Thyroid gland (tissue), 4 donors: ENCODE results near the gene PEPD. TPM values are rescaled to one million over a fixed set of nuclear protein-coding genes. Genes with fewer than 3 reads are reported as not detected.

Experiments
- DNase-seq, 2 donors: peaks; one replicate each; pipeline ENCODE4 v3.0.0-alpha.2; 2019
- H3K27ac ChIP-seq, 3 donors: fragments of 200-600 bp; sonication (generic); 1 replicate in 2 of 3; 2 replicates in 1 of 3; pipeline ENCODE4 v1.5.1; 2016 to 2019; ENCODE audit warnings: mild to moderate bottlenecking in 1 of 3, moderate library complexity in 1 of 3
- H3K27me3 ChIP-seq: fragments of 200-600 bp; sonication (generic); one replicate; pipeline ENCODE4 v1.5.1; 2019
- H3K36me3 ChIP-seq, 2 donors: fragments of 200-600 bp; sonication (generic); one replicate each; pipeline ENCODE4 v1.5.1; 2016 to 2019
- H3K4me1 ChIP-seq, 2 donors: fragments of 200-600 bp; sonication (generic); one replicate each; pipeline ENCODE4 v1.5.1; 2017 to 2019
- H3K4me3 ChIP-seq, 3 donors: fragments of 200-600 bp; sonication (generic); replicated peaks in 1 of 3; 1 replicate in 2 of 3; 2 replicates in 1 of 3; pipeline ENCODE4 v1.5.1; 2016; ENCODE audit warnings: mild to moderate bottlenecking in 1 of 3
- H3K9me3 ChIP-seq: fragments of 200-600 bp; sonication (generic); one replicate; pipeline ENCODE4 v1.5.1; 2017
- CTCF ChIP-seq, 6 experiments: fragments of 200-600 bp in 3 of 6; fragments of 450-650 bp in 3 of 6; sonication (generic) in 3 of 6; IDR thresholded peaks; one replicate each; pipeline ENCODE4 v1.5.1; 2016 to 2019; ENCODE audit warnings: antibody characterized with exemption in 6 of 6, mild to moderate bottlenecking in 2 of 6, inconsistent platforms in 1 of 6, moderate library complexity in 1 of 6
- POLR2A ChIP-seq, 2 donors: fragments of 450-650 bp; IDR thresholded peaks; one replicate each; pipeline ENCODE4 v1.6.1; 2017; ENCODE audit warnings: antibody characterized with exemption in 2 of 2, mild to moderate bottlenecking in 2 of 2, moderate library complexity in 1 of 2
- WGBS, 2 donors: methylation state at CpG; one replicate each; pipeline ENCODE4 v1.1.5; 2017; 5-methylcytosine and 5-hydroxymethylcytosine counted together
- intact Hi-C: fragments of 100-400 bp; cut with DNase I; formaldehyde crosslinking; loops from one replicate; pipeline ENCODE4 v1.15.1; 2023
- total RNA-seq, 4 donors: library from RNA; depleted of rRNA; stranded (reverse); fragments of >200 nt; gene quantifications; one replicate each; pipeline ENCODE4 v1.2.3, GENCODE V29; 2016

The PEPD gene
- total RNA-seq, 4 donors from 2014 or later, result 76.8 to 121 (median 102) TPM

- no peak for DNase-seq
- Histone ChIP-seq H3K36me3 (peaks cover 0 to 12% of the 10 kb centered on the region in 2 donors), H3K4me1 (no peaks in the 10 kb centered on the region), H3K9me3 (no peaks in the 10 kb centered on the region), H3K4me3 (no peak overlapping the region), H3K27ac (no peak overlapping the region), H3K27me3 (no peaks in the 10 kb centered on the region)
- intact Hi-C loops, result no loop called here
- 96 to 98% methylated on average over 11 of the region's 11 CpGs for WGBS, 2 donors
- TF ChIP-seq CTCF (IDR thresholded peaks at IDR 0.05), result no peak
- TF ChIP-seq POLR2A (IDR thresholded peaks at IDR 0.05), result no peak
These were observed 45.4 kb downstream of the PEPD start for GRCh38 chr19:33476151-33476707.

GRCh38 chr19:33473653-33474305, 47.8 kb downstream of the PEPD start:
- Histone ChIP-seq H3K9me3 (no peaks in the 10 kb centered on the region), H3K36me3 (peaks cover 0 to 12% of the 10 kb centered on the region in 2 donors), H3K27me3 (no peaks in the 10 kb centered on the region), H3K27ac (no peak overlapping the region), H3K4me1 (no peaks in the 10 kb centered on the region), H3K4me3 (no peak overlapping the region)
- TF ChIP-seq CTCF (IDR thresholded peaks at IDR 0.05) (no peak), POLR2A (IDR thresholded peaks at IDR 0.05) (no peak)
- intact Hi-C loops, result no loop called here
- 69 to 79% methylated on average over 4 to 6 of the region's 6 CpGs for WGBS, 2 donors
- DNase-seq, result no peak

- Histone ChIP-seq H3K27me3 (no peaks in the 10 kb centered on the region), H3K4me1 (no peaks in the 10 kb centered on the region), H3K4me3 (no peak overlapping the region), H3K36me3 (peaks cover 0 to 8% of the 10 kb centered on the region in 2 donors), H3K27ac (no peak overlapping the region), H3K9me3 (no peaks in the 10 kb centered on the region)
- intact Hi-C loops, result no loop called here
- TF ChIP-seq CTCF (IDR thresholded peaks at IDR 0.05), result no peak
- TF ChIP-seq POLR2A (IDR thresholded peaks at IDR 0.05), result no peak
- 81 to 86% methylated on average over 23 of the region's 23 CpGs for WGBS, 2 donors
- no peak for DNase-seq
These were observed 48.6 kb downstream of the PEPD start for GRCh38 chr19:33472691-33473652.

- 93 to 100% methylated on average over 4 of the region's 4 CpGs for WGBS, 2 donors
- DNase-seq, result no peak
- Histone ChIP-seq H3K27me3 (no peaks in the 10 kb centered on the region), H3K9me3 (no peaks in the 10 kb centered on the region), H3K27ac (no peak overlapping the region), H3K4me1 (no peaks in the 10 kb centered on the region), H3K4me3 (no peak overlapping the region), H3K36me3 (peaks cover 0 to under 1% of the 10 kb centered on the region in 2 donors)
- intact Hi-C loops, result no loop called here
- TF ChIP-seq CTCF (IDR thresholded peaks at IDR 0.05) (no peak), POLR2A (IDR thresholded peaks at IDR 0.05) (no peak)
These were observed 49.4 kb downstream of the PEPD start for GRCh38 chr19:33472226-33472625.
